Stimulated activated naive CD4-positive, alpha-beta T cell treated with Interleukin-2 at 50 U/mL for 16 hours (primary cell): ENCODE results near the gene PRKCA.
"Not testable (repeated sequence)": the region's sequence is repeated elsewhere in the genome, so short reads cannot be mapped to it uniquely, and the experiment has no call there.

ENCODE experiments used
- DNase-seq: peaks from one replicate; lab custom pipeline; 2025; lab: John Stamatoyannopoulos, UW

The PRKCA gene

DNA sequence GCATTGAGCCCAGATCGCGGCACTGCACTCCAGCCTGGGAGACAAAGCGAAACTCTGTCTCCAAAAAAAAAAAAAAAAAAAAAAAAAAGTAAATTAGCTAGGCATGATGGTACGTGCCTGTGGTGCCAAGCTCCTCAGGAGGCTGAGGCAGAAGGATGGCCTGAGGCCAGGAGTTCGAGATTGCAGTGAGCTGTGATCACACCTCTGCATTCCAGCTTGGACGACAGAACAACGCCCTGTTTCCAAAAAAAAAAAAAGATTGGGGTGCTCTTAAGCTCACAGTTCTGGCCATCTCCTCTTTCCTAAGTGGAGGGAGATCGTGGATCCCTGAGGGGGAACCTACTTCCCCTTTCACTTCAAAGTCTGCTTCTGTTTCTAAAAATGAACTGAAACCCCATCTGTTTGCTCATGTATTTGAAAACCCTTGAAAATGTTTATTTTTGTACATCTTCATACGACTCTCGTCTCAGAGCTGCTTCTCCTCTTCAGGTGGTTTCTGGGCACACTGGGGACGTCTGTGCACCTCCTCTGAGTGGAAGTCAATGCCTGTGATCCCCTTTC, 138.8 kb downstream of the PRKCA start:
- no peak for DNase-seq

DNA sequence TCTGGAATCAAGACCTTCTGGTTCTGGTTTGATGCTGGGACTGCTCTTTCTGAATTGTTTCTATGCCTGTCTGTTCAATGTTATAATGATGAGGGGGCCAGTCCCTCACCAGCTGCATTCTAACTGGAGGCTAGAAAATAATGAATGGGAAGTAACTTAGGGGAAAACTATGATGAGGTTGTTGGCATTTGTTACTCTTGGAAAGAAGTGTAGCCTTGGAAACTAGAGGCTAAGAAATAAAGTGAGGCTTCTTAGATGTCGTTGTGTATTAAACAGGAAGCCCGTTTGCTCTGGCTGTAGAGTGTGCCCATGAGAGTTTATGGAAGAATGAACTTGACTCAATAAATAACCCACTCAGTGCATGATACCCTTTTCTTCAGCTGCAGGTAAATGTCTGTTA, 140.8 kb downstream of the PRKCA start:
- DNase-seq = no peak

DNA sequence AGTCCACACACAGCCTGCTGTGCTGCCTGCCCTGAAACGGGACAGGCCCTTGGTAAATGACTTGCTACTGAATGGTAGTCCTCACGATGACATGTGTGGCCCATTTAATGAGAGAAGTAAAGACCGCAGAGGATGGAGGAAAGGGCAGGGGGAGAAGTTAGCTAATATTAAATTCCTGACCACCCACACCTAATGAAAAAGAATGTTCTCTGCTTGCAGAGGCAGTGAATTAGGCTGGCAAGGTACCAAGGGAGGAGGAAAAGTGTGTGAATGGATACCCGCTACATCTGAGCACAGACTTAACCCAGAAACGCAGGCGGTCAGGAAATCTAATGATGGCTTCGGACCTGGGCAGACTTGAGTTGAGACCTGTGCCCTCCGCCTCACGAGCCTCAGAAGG, 141.2 kb downstream of the PRKCA start:
- DNase-seq = no peak

DNA sequence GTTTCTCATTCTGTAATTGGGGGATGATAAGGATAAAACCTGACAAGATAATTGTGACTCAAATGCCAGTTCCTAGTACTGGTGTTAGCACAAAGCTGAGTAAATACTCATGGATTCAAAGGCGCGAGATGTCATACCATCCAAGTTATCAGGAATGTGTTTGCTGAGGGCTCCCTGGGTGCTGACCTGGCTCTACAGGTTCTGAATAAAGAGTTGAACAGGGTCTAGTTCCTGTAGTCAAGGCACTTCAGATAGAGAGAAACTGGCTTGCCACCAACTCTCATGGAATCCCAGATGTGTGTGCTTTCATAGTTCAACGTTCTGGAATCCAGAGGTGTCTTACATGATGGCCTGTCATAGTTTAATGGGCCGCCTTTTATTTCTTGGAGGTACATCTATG, 141.6 kb downstream of the PRKCA start:
- no peak for DNase-seq

DNA sequence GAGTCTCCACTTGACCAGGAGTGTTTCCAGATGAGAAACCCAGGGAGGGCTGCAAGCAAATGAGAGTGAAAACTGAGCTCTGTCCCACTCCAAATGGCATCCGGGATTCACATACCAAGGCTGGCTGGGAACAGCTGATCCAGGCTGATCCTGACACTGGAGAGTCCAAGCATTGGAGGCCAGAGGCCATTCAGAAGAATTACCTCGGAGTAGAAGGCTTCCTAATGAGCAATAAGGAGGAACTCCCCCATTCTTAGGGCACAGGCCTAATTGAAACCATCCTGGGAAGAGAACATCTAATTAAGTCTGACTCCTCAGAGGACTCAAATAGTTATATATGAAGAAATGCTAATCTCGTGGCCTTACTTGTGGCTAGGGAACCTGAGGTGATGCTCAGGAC, 142.8 kb downstream of the PRKCA start:
- DNase-seq = no peak

DNA sequence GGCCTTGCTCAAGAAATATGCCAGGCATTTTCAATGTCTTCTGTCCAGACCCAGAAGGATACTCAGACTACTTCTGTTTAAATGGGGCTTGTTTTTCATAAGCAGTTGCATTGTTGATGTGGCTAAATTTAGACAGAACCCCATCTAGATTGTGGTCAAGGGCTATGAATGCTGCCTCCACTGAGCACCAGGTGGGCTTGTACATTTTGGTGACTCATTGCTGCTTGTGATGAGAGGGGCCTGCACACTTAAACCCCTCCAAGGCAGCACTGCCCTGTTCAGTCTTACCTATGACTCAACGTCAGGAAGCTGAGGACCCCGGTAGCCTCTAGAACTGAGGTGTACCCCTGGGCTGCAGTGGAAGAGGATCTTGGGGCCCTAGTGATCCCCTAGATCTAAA, 144.0 kb downstream of the PRKCA start:
- DNase-seq = no peak

DNA sequence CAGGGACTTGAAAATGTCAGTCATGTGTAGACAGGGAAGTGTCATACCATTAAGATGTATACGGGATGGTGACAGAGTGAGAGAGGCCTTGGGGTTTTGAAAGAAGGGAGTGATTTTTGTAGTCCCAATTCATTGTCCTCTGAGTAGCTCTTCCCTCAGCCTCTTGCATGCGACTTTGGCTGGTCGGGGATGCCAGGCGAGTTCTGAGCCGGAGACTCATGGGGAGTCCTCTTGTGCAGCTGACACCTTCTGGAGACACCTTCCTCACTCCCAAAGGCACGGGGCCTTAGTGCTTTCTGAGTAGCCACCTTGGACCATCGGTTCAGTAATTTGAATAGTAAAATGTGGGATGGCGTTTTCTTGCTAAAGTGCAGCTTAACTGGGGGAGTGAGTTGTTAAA, 144.7 kb downstream of the PRKCA start:
- no peak for DNase-seq

DNA sequence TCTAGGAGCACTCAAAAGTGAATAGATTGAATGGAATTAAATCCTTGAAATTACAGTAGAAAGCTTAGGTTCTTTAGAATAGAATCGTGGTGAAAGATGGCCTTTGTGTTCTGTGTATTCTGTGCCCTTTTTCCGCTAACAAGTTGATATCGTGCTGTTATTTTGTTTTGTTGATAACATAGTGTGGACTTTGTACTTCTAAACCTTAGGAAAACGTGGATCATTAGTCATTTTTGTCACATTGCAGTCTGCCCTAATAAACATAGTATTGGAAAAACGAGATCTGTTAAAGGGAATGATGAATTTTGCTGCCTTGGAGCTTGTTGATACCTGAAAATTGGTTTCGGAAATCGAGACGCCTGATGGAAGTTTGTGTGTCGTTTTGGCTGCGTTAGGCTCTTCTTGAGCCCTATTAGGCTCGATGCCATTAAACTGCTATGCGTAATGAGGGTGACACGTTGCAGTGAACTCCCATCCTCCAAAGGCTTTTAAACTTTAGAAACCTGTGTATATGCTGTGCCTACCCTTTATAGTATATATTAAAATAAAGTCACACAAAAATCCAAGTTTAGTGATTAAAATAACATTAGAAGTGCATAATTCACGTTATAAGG, 145.7 kb downstream of the PRKCA start:
- DNase-seq = no peak

DNA sequence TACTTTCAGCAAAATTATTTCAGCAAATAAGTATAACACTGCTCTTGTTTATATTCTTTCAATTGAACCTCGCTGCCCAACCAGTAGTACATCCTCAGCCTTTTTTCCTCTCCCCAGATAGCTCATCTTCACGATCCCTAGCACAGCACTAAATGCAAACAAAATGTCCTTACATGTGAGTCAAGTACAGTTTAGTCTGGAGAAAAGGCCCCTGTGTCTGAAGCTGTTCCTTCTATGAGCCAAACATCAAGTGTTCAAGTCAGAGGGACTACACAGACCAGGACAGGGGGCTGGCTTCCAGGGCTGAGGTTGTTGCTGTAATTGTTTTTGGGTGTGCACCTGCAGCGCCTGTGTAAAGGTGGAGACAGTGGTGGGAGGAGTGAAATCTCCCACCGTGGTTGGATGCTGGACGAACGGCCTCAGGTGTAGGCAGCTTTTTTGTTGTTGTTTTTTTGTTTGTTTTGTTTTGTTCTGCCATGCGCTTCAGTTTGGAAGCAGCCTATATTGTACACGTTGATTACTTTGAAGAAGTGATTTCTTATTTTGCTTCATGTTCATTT, 147.1 kb downstream of the PRKCA start:
- DNase-seq = no peak

DNA sequence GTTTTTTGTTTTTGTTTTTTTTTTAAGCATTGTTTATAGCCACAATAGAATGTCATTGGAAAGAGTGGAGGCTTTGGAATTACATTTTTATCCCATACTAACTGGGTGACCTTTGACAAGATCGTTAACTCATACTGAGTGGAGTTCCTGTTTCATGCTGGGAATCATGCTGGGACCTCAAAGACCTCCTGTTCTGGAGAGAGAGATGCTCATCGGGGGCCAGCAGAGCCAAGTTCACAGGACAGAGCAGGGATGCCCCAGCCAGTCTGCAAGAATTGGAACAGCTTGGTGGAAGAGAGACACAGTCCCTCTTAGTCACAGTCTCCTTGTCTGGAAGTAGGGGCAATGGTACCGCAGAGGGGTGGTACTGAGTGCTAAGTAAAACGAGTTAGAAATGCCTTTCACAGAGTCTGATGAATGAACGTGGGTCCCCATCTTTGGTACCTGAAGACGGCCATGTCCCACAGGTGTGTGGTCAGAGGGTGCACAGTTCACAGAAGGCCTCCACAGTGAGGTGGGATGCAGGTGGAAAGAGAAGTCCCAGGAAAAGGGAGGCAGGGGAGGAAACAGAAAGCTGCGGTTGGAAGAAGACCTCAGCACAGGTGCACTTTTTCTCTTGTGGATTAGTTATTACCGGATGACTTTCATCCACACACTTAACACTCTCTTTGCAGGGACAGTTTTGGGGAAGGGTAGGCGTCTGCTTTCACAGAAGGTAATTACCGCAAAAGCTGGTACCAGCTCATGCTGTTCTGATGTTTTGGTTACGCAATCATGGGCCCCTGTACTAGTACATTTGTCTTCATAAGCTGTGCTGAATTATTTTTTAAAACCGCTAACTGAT, 147.8 kb downstream of the PRKCA start:
- no peak for DNase-seq

DNA sequence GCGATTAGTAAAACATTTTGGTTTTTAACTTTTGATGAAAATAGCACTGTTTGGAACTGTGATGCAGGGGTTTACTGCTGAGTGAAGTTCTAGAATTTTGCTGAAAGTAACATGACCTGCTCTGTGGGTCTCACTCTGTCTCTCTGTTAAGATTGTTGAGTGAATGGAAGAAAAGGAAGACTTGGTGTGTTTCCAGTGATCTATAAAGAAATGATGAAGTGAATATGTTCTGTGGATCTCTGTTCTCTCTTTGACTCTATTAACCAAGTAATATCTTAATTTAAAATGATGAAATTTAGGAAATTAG, 148.4 kb downstream of the PRKCA start:
- DNase-seq = no peak

DNA sequence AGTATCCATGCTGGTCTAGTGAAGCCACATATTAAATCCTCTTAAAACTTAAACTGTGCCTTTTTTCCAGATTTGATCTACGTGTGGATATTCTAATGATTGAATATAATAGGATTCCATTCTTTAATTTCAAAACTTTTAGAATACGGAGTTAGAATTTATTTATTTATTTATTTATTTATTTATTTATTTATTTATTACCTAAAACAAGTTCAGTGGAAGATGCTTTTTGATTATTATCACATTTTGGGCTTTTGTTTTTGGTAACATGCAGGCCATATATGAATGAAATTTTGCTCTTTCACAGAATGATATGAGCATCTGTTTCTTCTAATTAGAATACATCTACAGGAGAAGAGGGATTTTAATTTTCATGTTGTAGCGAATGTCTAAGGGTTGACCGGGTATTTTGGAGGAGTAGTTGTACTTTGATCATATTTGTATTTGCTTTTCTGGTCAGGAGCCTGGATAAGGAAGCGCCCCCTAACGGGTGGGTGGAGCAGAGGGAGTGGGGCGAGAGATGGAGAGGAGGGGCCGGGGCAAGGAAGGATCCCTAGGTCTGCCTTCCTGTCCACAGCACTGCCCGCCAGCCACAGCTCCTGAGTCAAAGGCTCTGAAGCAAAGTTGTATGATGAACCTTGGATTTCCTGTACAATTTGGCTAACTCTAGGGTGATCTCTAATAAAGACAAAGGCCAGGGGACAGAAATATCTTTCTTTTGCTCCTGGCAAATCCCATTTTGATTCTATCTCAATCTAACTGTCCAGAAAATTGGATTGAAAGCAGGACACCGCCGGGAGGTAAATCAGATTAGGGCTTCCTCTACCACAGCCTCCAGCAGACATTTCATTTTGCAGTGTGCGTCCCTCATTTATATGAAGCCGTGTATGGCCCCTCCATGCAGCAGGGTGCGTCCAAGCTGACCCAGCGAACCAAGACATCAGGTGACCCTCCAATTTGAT, 149.1 kb downstream of the PRKCA start:
- DNase-seq = no peak

DNA sequence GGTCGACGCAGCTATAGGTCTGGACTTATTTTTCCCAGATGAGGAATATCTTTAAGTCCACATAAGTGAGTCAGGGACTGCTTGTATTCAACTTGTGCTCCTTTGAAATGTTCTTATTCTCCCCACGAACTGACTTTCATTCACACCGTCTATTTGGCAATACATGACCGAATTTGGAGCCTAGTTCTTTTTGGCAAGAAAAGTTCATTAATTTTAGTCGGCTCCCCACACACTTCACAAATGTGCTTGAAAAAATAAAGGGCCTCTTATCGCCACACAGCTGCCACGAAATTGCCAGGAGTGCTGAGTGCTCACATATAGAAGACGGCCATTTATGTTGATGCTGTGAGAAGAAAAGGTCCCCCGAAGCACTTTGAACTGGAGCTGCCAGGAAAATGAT, 152.6 kb downstream of the PRKCA start:
- no peak for DNase-seq

DNA sequence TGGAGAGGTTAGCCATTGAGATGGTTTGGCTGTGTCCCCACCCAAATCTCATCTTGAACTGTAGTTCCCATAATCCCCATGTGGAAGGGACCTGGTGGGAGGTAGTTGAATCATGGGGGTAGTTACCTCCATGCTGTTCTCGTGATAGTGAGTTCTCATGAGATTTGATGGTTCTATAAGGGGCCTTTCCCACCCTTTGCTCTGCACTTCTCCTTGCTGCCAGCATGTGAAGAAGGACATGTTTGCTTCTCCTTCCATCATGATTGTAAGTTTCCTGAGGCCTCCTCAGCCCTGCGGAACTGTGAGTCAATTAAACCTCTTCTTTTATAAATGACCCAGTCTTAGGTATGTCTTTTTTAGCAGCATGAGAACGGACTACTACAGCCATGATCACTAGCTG, 155.1 kb downstream of the PRKCA start:
- not testable (repeated sequence) for DNase-seq

DNA sequence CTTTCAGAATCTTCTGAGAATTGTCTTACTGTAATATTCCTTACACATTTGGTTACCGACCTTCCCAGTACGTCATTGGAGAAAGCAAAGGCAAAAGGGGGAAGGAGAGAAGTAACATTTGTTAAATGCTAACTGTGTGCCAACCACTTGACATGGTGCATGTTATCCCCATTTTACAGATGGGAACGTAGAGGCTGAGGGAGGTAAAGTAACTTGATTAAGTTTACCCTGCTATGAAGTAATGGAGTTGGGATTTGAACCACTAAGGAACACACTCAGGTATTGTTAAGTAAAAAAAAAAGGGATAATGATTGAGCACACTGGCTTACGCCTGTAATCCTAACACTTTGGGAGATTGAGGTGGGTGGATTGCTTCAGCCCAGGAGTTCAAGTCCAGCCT, 156.4 kb downstream of the PRKCA start:
- no peak for DNase-seq

DNA sequence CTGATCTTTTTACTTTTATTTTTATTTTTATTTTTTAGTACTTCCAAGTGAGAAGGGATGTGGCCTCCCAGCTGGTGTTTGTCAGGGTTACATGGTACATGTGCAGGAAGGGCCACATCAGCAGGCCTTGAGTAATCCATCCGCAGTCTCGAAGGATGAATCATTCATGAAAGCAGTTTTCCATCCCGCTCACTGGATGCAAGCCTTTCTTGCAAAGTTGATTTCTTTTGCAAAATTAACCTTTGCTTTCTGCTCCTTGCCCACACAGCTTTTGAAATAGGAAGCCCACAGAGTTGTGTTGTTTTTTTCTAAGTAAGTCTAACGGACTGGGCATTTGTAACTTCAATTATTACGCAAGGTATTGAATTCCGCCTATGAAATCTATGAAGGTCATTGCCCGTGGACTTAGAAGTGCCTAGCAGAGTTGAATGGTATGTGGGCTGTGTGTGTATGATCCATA, 157.4 kb downstream of the PRKCA start:
- no peak for DNase-seq

DNA sequence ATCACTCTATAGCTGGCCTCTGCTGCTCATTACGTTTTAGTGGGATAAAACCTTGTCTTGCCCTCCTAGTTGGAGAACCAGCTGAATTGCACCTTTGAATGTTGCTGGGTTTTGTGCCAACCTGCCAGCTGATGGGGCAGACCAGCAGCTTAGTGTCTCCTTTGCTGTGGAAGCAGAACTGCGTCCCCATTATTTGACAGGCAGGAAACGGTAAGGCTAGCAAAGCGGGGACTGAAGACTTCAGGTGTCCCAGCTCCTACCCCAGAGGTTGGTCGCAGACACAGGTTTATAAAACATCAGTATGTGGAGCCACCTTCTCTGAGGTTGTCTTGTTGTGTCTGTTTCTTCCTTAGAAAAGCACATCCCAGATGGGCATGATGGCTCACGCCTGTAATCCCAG, 158.1 kb downstream of the PRKCA start:
- no peak for DNase-seq

DNA sequence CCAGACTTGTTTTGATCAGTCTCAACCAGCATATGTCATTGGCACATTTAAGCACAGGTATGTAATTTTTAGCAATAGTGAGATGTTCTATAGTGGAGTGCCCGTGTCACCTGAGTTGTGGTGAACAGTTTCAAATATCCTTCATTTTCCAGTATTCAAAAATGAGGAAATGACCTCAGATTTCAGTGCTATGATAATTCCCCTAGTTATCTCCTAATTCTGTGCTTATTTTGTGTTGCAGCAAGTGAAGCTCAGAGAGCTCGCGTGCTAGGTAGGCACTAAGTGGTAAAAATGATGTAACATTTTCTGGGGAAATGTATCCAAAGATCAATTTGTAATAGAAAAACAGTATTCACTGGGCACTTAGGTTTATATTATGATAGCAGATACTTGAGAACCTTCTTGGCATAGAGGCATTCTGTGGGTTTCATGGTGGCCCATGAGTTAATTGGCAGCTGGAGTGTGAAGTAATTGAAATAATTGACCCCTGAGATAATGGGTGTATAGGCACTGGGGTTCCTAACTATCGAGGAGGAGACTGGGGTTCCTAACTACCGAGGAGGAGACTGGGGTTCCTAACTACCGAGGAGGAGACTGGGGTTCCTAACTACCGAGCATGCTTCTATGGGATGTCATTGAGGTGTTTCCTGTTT, 159.1 kb downstream of the PRKCA start:
- no peak for DNase-seq

DNA sequence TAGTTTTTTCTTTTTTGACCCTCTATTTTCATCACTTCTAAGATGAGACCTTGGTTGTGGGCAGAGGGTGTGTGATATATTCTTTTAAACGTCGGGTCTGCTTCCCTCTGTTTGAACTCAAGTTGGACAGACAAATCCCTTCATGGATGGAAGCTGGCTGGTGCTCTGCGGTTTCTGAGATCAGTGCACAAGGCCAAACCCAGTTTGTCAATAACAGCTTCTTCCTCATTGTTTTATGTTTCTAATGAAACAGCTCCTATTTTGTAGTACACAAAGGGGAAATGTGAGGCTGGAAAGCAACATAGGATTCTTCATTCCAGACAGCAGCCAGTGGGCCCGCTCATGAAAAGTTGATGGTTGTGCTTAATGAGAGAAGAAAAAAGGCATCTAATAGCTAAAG, 159.6 kb downstream of the PRKCA start:
- DNase-seq = no peak

DNA sequence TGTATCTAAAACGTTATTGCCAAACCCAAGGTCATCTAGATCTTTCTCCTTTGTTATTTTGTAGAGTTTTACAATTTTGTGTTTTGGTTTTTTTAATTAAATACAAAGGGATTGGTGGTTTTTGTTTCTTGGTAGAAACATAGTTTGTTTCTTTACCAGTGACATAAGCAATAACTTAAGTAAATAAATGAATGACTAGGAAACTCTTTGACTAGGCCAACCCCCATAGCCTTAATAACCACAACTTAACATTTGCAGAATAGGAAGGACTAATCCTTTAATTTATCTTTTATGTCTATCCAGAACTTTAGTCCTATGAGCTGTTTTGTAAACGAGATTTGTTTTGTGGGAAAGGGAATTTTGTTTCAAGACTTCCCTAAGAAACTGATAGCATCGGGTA, 162.5 kb downstream of the PRKCA start:
- no peak for DNase-seq

DNA sequence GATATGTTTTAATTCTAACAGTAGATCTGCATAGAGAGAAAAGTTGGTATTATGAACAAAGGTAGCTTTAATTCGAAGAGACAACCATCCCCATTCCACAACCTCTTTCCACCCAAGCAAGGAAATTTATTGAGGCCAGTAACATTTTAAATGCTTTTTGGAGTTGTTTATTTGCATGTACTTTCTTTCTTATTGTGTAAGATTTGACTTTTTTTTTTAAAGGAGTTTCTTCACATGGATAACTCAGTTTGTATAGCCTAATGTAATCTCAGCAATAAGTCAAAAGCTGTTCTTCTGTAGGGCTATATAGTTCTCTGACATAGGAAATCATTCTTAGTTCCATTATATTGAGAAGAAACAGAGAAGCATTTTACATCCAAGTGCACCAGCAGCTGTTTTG, 163.3 kb downstream of the PRKCA start:
- no peak for DNase-seq
